OCI-LY1 (cell line): ENCODE measurements around the gene JUP.

Experiments used
- H2AFZ ChIP-seq: fragments of 200-600 bp; sonication (generic), shearing (Covaris generic); 2 replicates; pipeline ENCODE4 v1.6.0; 2014; ENCODE audit warnings: antibody characterized with exemption, mild to moderate bottlenecking, low read length
- H3F3A ChIP-seq: fragments of 200-600 bp; sonication (generic), shearing (Covaris generic); 2 replicates; pipeline ENCODE4 v1.6.0; 2014; ENCODE audit warnings: mild to moderate bottlenecking, antibody characterized with exemption, low read length, moderate library complexity; ENCODE audit not compliant: insufficient read depth
- H3K27ac ChIP-seq: fragments of 200-600 bp; sonication (generic); 2 replicates; pipeline ENCODE4 v1.5.1; 2014; ENCODE audit warnings: low read length, mixed run types, mild to moderate bottlenecking, low read depth; ENCODE audit not compliant: poor library complexity, severe bottlenecking
- H3K27me3 ChIP-seq: fragments of 200-600 bp; sonication (generic); 2 replicates; pipeline ENCODE4 v1.6.0; 2014; ENCODE audit warnings: antibody characterized with exemption, mild to moderate bottlenecking, low read length, moderate library complexity; ENCODE audit not compliant: insufficient read depth
- H3K36me3 ChIP-seq: fragments of 200-600 bp; sonication (generic); 2 replicates; pipeline ENCODE4 v1.6.1; 2014; ENCODE audit warnings: mild to moderate bottlenecking, antibody characterized with exemption, low read length, moderate library complexity, mixed read lengths; ENCODE audit not compliant: insufficient read depth
- H3K4me1 ChIP-seq: fragments of 200-600 bp; sonication (generic); 2 replicates; pipeline ENCODE4 v1.5.1; 2014; ENCODE audit warnings: mild to moderate bottlenecking, low read length, moderate library complexity; ENCODE audit not compliant: insufficient read depth, severe bottlenecking
- H3K4me2 ChIP-seq: fragments of 200-600 bp; sonication (generic), shearing (Covaris generic); 2 replicates; pipeline ENCODE4 v1.6.1; 2014; ENCODE audit warnings: low read length
- H3K4me3 ChIP-seq: fragments of 200-600 bp; sonication (generic); 2 replicates; pipeline ENCODE4 v1.5.1; 2014; ENCODE audit warnings: low read length, low read depth, mild to moderate bottlenecking, mixed read lengths; ENCODE audit not compliant: poor library complexity, severe bottlenecking
- H3K79me2 ChIP-seq: fragments of 200-600 bp; shearing (Covaris generic); 2 replicates; pipeline ENCODE4 v1.6.1; 2016; ENCODE audit warnings: mixed run types, low read length, mixed read lengths; ENCODE audit not compliant: insufficient read depth
- H3K9ac ChIP-seq: fragments of 200-600 bp; sonication (generic), shearing (Covaris generic); 2 replicates; pipeline ENCODE4 v1.6.1; 2014; ENCODE audit warnings: mild to moderate bottlenecking, low read length, mixed read lengths
- H3K9me2 ChIP-seq: fragments of 200-600 bp; sonication (generic), shearing (Covaris generic); 2 replicates; pipeline ENCODE4 v1.6.1; 2014; ENCODE audit warnings: low read depth, mild to moderate bottlenecking, low read length, mixed read lengths
- H3K9me3 ChIP-seq: fragments of 200-600 bp; shearing (Covaris generic); 2 replicates; pipeline ENCODE4 v1.6.1; 2014; ENCODE audit warnings: low read length, mixed read lengths
- H4K20me1 ChIP-seq: fragments of 200-600 bp; sonication (generic), shearing (Covaris generic); 2 replicates; pipeline ENCODE4 v1.6.0; 2016; ENCODE audit warnings: mild to moderate bottlenecking, low read length; ENCODE audit not compliant: insufficient read depth
- EZH2 ChIP-seq: fragments of 200-600 bp; sonication (generic), shearing (Covaris generic); IDR thresholded peaks from 2 replicates; pipeline ENCODE4 v1.8.0; 2017; ENCODE audit warnings: borderline replicate concordance, mixed run types, mild to moderate bottlenecking, antibody characterized with exemption, low read length, moderate library complexity, mixed read lengths
- TF ChIP-seq, protein P1 (sequence below): fragments of 200-600 bp; sonication (generic), shearing (Covaris generic); IDR thresholded peaks from 2 replicates; pipeline ENCODE4 v1.5.1; 2017; ENCODE audit warnings: mild to moderate bottlenecking, antibody characterized with exemption, low read length, moderate library complexity, mixed read lengths

Gene JUP

GRCh38 chr17:41717408-41718286 is 68.9 kb downstream of the JUP start:
- Histone ChIP-seq H3K9ac (no peak overlapping the region), H3K79me2 (no peaks in the 10 kb centered on the region), H3K4me3 (no peak overlapping the region), H3K27ac (no peak overlapping the region), H3K4me1 (no peaks in the 10 kb centered on the region), H3K27me3 (no peaks in the 10 kb centered on the region), H2AFZ (no peak overlapping the region), H3K36me3 (no peaks in the 10 kb centered on the region), H3F3A (no peaks in the 10 kb centered on the region), H3K4me2 (no peak overlapping the region), H3K9me3 (no peaks in the 10 kb centered on the region), H4K20me1 (no peaks in the 10 kb centered on the region), H3K9me2 (no peaks in the 10 kb centered on the region)
- no peak for TF ChIP-seq EZH2
- TF ChIP-seq, protein P1, sequence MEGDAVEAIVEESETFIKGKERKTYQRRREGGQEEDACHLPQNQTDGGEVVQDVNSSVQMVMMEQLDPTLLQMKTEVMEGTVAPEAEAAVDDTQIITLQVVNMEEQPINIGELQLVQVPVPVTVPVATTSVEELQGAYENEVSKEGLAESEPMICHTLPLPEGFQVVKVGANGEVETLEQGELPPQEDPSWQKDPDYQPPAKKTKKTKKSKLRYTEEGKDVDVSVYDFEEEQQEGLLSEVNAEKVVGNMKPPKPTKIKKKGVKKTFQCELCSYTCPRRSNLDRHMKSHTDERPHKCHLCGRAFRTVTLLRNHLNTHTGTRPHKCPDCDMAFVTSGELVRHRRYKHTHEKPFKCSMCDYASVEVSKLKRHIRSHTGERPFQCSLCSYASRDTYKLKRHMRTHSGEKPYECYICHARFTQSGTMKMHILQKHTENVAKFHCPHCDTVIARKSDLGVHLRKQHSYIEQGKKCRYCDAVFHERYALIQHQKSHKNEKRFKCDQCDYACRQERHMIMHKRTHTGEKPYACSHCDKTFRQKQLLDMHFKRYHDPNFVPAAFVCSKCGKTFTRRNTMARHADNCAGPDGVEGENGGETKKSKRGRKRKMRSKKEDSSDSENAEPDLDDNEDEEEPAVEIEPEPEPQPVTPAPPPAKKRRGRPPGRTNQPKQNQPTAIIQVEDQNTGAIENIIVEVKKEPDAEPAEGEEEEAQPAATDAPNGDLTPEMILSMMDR, result no peak

DNA sequence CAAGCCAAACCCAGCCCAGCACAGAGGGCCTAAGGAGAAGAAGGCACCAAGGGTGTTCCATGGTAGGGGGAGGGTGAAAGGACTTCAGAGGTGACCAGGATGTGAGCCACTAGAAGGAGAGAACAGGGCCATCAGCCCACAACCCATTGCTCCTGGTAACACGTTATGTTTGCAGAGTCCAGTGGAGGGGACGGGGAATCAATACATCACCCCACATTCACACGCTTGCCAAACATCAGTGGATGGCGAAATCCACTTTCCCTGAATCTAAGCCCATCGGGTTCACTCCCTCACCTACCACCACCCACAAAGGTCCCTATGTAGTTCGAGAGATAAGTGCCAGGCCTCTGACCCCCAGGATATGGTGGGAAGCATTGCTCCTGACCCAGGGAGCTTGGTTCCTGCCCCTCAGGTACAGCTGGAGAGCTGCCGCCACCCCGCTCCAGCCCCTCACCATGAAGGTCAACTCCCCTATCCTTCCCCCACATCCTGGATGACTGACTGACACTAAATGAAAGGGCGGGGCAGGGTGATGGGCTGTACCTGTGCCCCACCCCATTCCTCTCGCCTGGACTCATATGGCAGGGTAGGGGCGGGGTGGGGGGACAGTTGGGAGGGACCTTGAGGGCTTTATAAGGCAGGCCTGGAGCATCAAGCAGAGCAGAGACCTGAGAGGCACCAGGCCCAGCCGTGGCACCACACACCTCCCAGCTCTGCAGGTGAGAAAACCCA is 74.7 kb downstream of the JUP start, which contains the start of gene GAST:
Gene GAST (plus strand): TSS at position 663 of the 732 bp plus-strand sequence. CDS start 3,106 bp downstream, outside the sequence.
- H3F3A ChIP-seq, result no peaks in the 10 kb centered on the region
- H3K9me2 ChIP-seq, result no peaks in the 10 kb centered on the region
- H3K4me3 ChIP-seq, result no peak within 1 kb of the TSS
- peaks cover 10% of the 10 kb centered on the region; the same call in 1 of the 2 replicates for H3K27me3 ChIP-seq
- H2AFZ ChIP-seq, result no peak within 1 kb of the TSS
- no peaks in the 10 kb centered on the region for H3K36me3 ChIP-seq
- no peak within 1 kb of the TSS for H3K9ac ChIP-seq
- H3K27ac ChIP-seq, result no peak within 1 kb of the TSS
- no peaks in the 10 kb centered on the region for H3K4me1 ChIP-seq
- H3K9me3 ChIP-seq, result no peaks in the 10 kb centered on the region
- H4K20me1 ChIP-seq, result no peaks in the 10 kb centered on the region
- H3K79me2 ChIP-seq, result no peaks in the 10 kb centered on the region
- H3K4me2 ChIP-seq, result no peak within 1 kb of the TSS
- TF ChIP-seq, protein P1, result no peak
- TF ChIP-seq EZH2, result no peak

DNA sequence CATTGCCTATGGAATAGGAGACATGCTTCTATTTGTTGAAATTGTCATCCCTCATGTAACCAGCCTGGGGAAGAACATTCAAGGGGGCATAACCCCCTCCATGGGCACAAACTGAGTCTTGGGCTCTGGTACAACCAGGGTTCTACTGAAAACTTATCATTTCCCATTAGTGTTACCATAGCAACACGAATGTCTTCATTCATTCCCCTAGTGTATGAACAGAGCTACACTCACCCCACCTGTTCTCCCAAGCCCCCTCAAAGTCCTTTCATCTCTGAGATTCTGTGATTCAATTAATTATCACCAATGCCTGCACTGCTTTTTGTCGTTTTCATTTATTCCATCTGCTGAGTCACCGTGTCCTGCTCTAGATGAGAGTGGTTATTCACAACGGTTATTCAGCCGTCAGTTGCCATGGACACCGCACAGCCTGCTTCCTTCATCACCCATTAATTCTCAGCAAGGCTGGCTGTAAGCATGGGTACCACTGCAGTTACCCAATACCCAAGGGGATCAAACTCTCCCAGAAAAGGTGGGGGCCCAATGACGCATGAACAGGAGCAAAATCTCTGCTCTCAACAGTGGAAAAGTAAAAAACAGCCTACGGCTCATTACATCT is 75.9 kb downstream of the JUP start:
- Histone ChIP-seq H3K27me3 (peaks cover 10% of the 10 kb centered on the region; the same call in 1 of the 2 replicates), H3K4me2 (no peak overlapping the region), H3K79me2 (no peaks in the 10 kb centered on the region)

More for the DNA sequence above, 75.9 kb downstream of the JUP start:
- TF ChIP-seq EZH2, result no peak
- TF ChIP-seq, protein P1, result no peak
- H3K9me2 ChIP-seq, result no peaks in the 10 kb centered on the region
- H4K20me1 ChIP-seq, result no peaks in the 10 kb centered on the region
- H3F3A ChIP-seq, result no peaks in the 10 kb centered on the region
- no peaks in the 10 kb centered on the region for H3K36me3 ChIP-seq
- no peak overlapping the region for H3K4me3 ChIP-seq
- no peak overlapping the region for H2AFZ ChIP-seq
- H3K9me3 ChIP-seq, result no peaks in the 10 kb centered on the region
- no peaks in the 10 kb centered on the region for H3K4me1 ChIP-seq
- no peak overlapping the region for H3K27ac ChIP-seq
- no peak overlapping the region for H3K9ac ChIP-seq
